ENCODE measurements around the gene HMOX1. TPM values are rescaled to one million over a fixed set of nuclear protein-coding genes. Genes with fewer than 3 reads are reported as not detected.

HMOX1 gene
- total and polyA plus RNA-seq, 2 of the 13 experiments (the other 11 are each of a cell fraction or from before 2014, with no cell fraction given): 53.6 to 67.4 TPM

DNA sequence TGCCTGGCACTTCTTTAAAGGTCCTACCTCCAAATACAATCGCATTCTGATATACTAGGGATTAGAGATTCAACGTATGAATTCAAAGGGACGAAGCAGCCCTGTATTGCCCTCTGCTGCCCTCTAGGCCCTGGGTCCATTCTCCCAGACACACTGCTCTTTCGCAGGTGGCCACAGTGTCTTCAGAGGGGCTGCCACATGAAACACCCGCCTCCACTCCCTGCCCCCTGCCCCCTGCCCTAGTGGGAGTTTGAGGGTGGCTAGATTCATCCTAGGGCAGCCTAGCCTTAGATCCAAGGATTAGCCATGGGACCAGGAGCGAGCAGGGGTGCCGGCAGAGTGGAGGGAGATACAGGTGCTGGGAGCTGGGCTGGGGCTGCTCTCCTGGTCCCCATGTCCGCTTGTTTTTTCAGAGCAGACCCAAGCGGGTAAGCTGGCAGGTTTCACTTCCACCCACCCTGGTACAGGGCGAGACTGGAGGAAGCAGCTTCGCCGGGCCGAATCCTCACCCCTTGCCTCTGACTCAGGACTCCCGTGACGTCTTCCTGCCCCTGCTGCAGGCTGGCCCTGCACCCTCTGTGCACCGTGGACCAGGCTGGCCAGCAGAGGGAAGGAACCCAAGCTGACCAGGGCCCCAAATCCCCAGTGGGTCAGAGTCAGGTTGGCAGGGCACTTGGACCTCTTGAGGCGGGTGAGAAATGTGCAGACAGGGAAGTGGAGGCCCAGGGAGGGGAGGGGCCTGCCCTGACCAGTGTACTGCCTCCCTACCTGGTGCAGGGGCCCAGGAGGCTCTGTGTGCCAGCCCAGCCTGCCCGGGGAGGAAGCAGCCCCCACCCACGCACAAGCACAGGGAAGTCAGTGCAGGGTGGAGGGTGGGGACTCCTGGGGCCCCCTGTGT is 28.4 kb upstream of the HMOX1 start (continued):
- TF ChIP-seq, protein P1, sequence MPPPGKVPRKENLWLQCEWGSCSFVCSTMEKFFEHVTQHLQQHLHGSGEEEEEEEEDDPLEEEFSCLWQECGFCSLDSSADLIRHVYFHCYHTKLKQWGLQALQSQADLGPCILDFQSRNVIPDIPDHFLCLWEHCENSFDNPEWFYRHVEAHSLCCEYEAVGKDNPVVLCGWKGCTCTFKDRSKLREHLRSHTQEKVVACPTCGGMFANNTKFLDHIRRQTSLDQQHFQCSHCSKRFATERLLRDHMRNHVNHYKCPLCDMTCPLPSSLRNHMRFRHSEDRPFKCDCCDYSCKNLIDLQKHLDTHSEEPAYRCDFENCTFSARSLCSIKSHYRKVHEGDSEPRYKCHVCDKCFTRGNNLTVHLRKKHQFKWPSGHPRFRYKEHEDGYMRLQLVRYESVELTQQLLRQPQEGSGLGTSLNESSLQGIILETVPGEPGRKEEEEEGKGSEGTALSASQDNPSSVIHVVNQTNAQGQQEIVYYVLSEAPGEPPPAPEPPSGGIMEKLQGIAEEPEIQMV (CRISPR knock-in tag; IDR thresholded peaks at IDR 0.05; ENCODE audit: low read depth): peak; percentile 24; the same call in 1 of the 2 replicates
- TF ChIP-seq TCF7 (IDR thresholded peaks at IDR 0.05; ENCODE audit: low read depth): no peak
- TF ChIP-seq ERF (CRISPR knock-in tag; IDR thresholded peaks at IDR 0.05): no peak
- TF ChIP-seq ADNP (CRISPR knock-in tag; IDR thresholded peaks at IDR 0.05): no peak
- 0 out of 2 replicates have a peak, but pooled peaks have one; percentile 41 for TF ChIP-seq SP4 (CRISPR knock-in tag; IDR thresholded peaks at IDR 0.05)
- no peak for TF ChIP-seq TBP (CRISPR knock-in tag; IDR thresholded peaks at IDR 0.05)
- TF ChIP-seq, protein P2, sequence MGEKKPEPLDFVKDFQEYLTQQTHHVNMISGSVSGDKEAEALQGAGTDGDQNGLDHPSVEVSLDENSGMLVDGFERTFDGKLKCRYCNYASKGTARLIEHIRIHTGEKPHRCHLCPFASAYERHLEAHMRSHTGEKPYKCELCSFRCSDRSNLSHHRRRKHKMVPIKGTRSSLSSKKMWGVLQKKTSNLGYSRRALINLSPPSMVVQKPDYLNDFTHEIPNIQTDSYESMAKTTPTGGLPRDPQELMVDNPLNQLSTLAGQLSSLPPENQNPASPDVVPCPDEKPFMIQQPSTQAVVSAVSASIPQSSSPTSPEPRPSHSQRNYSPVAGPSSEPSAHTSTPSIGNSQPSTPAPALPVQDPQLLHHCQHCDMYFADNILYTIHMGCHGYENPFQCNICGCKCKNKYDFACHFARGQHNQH (CRISPR knock-in tag; IDR thresholded peaks at IDR 0.05): no peak
- TF ChIP-seq ZNF382 (CRISPR knock-in tag; IDR thresholded peaks at IDR 0.05; ENCODE audit: borderline replicate concordance): no peak
- no peak for TF ChIP-seq HNRNPH1 (optimal IDR thresholded peaks at IDR 0.05; ENCODE audit: low read depth, low read length)
- TF ChIP-seq ZEB1 (IDR thresholded peaks at IDR 0.05; ENCODE audit: insufficient replicate concordance, low read depth): no peak
- TF ChIP-seq ZNF296 (CRISPR knock-in tag; conservative IDR thresholded peaks at IDR 0.05): no peak
- TF ChIP-seq TCF7L2 (IDR thresholded peaks at IDR 0.05; ENCODE audit: low read depth, low read length): no peak
- TF ChIP-seq SIN3B (IDR thresholded peaks at IDR 0.05; ENCODE audit: low read length): no peak
- TF ChIP-seq, protein P3, sequence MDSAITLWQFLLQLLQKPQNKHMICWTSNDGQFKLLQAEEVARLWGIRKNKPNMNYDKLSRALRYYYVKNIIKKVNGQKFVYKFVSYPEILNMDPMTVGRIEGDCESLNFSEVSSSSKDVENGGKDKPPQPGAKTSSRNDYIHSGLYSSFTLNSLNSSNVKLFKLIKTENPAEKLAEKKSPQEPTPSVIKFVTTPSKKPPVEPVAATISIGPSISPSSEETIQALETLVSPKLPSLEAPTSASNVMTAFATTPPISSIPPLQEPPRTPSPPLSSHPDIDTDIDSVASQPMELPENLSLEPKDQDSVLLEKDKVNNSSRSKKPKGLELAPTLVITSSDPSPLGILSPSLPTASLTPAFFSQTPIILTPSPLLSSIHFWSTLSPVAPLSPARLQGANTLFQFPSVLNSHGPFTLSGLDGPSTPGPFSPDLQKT (CRISPR knock-in tag; IDR thresholded peaks at IDR 0.05; ENCODE audit: borderline replicate concordance): no peak
- TF ChIP-seq, protein P4, sequence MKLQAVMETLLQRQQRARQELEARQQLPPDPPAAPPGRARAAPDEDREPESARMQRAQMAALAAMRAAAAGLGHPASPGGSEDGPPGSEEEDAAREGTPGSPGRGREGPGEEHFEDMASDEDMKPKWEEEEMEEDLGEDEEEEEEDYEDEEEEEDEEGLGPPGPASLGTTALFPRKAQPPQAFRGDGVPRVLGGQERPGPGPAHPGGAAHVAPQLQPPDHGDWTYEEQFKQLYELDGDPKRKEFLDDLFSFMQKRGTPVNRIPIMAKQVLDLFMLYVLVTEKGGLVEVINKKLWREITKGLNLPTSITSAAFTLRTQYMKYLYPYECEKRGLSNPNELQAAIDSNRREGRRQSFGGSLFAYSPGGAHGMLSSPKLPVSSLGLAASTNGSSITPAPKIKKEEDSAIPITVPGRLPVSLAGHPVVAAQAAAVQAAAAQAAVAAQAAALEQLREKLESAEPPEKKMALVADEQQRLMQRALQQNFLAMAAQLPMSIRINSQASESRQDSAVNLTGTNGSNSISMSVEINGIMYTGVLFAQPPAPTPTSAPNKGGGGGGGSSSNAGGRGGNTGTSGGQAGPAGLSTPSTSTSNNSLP (IDR thresholded peaks at IDR 0.05; ENCODE audit: low read depth, low read length): no peak
- TF ChIP-seq, protein P5, sequence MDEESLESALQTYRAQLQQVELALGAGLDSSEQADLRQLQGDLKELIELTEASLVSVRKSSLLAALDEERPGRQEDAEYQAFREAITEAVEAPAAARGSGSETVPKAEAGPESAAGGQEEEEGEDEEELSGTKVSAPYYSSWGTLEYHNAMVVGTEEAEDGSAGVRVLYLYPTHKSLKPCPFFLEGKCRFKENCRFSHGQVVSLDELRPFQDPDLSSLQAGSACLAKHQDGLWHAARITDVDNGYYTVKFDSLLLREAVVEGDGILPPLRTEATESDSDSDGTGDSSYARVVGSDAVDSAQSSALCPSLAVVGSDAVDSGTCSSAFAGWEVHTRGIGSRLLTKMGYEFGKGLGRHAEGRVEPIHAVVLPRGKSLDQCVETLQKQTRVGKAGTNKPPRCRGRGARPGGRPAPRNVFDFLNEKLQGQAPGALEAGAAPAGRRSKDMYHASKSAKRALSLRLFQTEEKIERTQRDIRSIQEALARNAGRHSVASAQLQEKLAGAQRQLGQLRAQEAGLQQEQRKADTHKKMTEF (CRISPR knock-in tag; IDR thresholded peaks at IDR 0.05): no peak
- TF ChIP-seq NFYB (CRISPR knock-in tag; IDR thresholded peaks at IDR 0.05): no peak
- TF ChIP-seq, protein P6, sequence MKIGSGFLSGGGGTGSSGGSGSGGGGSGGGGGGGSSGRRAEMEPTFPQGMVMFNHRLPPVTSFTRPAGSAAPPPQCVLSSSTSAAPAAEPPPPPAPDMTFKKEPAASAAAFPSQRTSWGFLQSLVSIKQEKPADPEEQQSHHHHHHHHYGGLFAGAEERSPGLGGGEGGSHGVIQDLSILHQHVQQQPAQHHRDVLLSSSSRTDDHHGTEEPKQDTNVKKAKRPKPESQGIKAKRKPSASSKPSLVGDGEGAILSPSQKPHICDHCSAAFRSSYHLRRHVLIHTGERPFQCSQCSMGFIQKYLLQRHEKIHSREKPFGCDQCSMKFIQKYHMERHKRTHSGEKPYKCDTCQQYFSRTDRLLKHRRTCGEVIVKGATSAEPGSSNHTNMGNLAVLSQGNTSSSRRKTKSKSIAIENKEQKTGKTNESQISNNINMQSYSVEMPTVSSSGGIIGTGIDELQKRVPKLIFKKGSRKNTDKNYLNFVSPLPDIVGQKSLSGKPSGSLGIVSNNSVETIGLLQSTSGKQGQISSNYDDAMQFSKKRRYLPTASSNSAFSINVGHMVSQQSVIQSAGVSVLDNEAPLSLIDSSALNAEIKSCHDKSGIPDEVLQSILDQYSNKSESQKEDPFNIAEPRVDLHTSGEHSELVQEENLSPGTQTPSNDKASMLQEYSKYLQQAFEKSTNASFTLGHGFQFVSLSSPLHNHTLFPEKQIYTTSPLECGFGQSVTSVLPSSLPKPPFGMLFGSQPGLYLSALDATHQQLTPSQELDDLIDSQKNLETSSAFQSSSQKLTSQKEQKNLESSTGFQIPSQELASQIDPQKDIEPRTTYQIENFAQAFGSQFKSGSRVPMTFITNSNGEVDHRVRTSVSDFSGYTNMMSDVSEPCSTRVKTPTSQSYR (CRISPR knock-in tag; IDR thresholded peaks at IDR 0.05; ENCODE audit: borderline replicate concordance): no peak
- peak; percentile 66; the same call in 1 of the 2 replicates for TF ChIP-seq ZSCAN25 (CRISPR knock-in tag; IDR thresholded peaks at IDR 0.05)
